ENCODE measurements around the gene OPCML.

OPCML gene

GRCh38 chr11:133503776-133504175 is 28.5 kb downstream of the OPCML start:
- H3K4me3 ChIP-seq (ENCODE audit: low read depth, low read length), result no peak overlapping the region

- H3K4me3 ChIP-seq (ENCODE audit: low read depth, low read length), result no peak overlapping the region
These were observed 29.1 kb downstream of the OPCML start for GRCh38 chr11:133503236-133503635.

GRCh38 chr11:133501643-133502539 is 30.4 kb downstream of the OPCML start:
- no peak overlapping the region for H3K4me3 ChIP-seq (ENCODE audit: low read depth, low read length)

GRCh38 chr11:133500936-133501335 is 31.4 kb downstream of the OPCML start:
- H3K4me3 ChIP-seq (ENCODE audit: low read depth, low read length), result no peak overlapping the region

GRCh38 chr11:133500435-133500834 is 31.9 kb downstream of the OPCML start:
- H3K4me3 ChIP-seq (ENCODE audit: low read depth, low read length), result no peak overlapping the region

- no peak overlapping the region for H3K4me3 ChIP-seq (ENCODE audit: low read depth, low read length)
These were observed 33.3 kb downstream of the OPCML start for GRCh38 chr11:133498969-133499368.

- no peak overlapping the region for H3K4me3 ChIP-seq (ENCODE audit: low read depth, low read length)
These were observed 34.7 kb downstream of the OPCML start for GRCh38 chr11:133497477-133498140.

GRCh38 chr11:133492895-133493294 is 39.4 kb downstream of the OPCML start:
- no peak overlapping the region for H3K4me3 ChIP-seq (ENCODE audit: low read depth, low read length)

- no peak overlapping the region for H3K4me3 ChIP-seq (ENCODE audit: low read depth, low read length)
These were observed 40.5 kb downstream of the OPCML start for GRCh38 chr11:133491680-133492383.

- H3K4me3 ChIP-seq (ENCODE audit: low read depth, low read length), result no peak overlapping the region
These were observed 51.6 kb downstream of the OPCML start for GRCh38 chr11:133480722-133481121.

GRCh38 chr11:133479209-133479608 is 53.1 kb downstream of the OPCML start:
- no peak overlapping the region for H3K4me3 ChIP-seq (ENCODE audit: low read depth, low read length)

GRCh38 chr11:133477251-133477625 is 55.1 kb downstream of the OPCML start:
- no peak overlapping the region for H3K4me3 ChIP-seq (ENCODE audit: low read depth, low read length)

GRCh38 chr11:133476570-133477250 is 55.6 kb downstream of the OPCML start:
- no peak overlapping the region for H3K4me3 ChIP-seq (ENCODE audit: low read depth, low read length)

- no peak overlapping the region for H3K4me3 ChIP-seq (ENCODE audit: low read depth, low read length)
These were observed 57.8 kb downstream of the OPCML start for GRCh38 chr11:133474461-133474860.

- H3K4me3 ChIP-seq (ENCODE audit: low read depth, low read length), result no peak overlapping the region
These were observed 64.6 kb downstream of the OPCML start for GRCh38 chr11:133467686-133468085.

GRCh38 chr11:133443206-133443747 is 89.0 kb downstream of the OPCML start:
- H3K4me3 ChIP-seq (ENCODE audit: low read depth, low read length), result no peak overlapping the region

- no peak overlapping the region for H3K4me3 ChIP-seq (ENCODE audit: low read depth, low read length)
These were observed 90.2 kb downstream of the OPCML start for GRCh38 chr11:133441964-133442660.

GRCh38 chr11:133425992-133426391 is 106.3 kb downstream of the OPCML start:
- H3K4me3 ChIP-seq (ENCODE audit: low read depth, low read length), result no peak overlapping the region

GRCh38 chr11:133425245-133425644 is 107.1 kb downstream of the OPCML start:
- H3K4me3 ChIP-seq (ENCODE audit: low read depth, low read length), result no peak overlapping the region

- H3K4me3 ChIP-seq (ENCODE audit: low read depth, low read length), result no peak overlapping the region
These were observed 114.1 kb downstream of the OPCML start for GRCh38 chr11:133418218-133418617.

Measured in iPS-11a (cell line).